K562 (cell line): ENCODE data around the gene TXN.

Experiments used
- CEBPB ChIP-seq: fragments of 450-650 bp; IDR thresholded peaks from 2 replicates; pipeline ENCODE4 v1.6.1; 2016; ENCODE audit warnings: missing genetic modification characterization, missing compliant biosample characterization
- ELF4 ChIP-seq: fragments of 450-650 bp; formaldehyde crosslinking; IDR thresholded peaks from 2 replicates; pipeline ENCODE4 v1.4.0; 2022; ENCODE audit warnings: missing genetic modification characterization
- ESRRA ChIP-seq: fragments of 450-650 bp; IDR thresholded peaks from 2 replicates; pipeline ENCODE4 v1.6.1; 2014; ENCODE audit warnings: low read depth, mild to moderate bottlenecking, moderate library complexity, borderline replicate concordance
- MEF2A ChIP-seq: IDR thresholded peaks from 2 replicates; pipeline ENCODE4 v1.6.1; 2011; ENCODE audit warnings: low read depth, mild to moderate bottlenecking, low read length, moderate library complexity; ENCODE audit not compliant: control insufficient read depth
- SRSF9 ChIP-seq: fragments of 200-400 bp; formaldehyde crosslinking; IDR thresholded peaks from 2 replicates; pipeline ENCODE4 v1.6.1; 2017; ENCODE audit warnings: low read depth, low read length, borderline replicate concordance
- TF ChIP-seq, protein P1 (sequence below), 3 experiments: IDR thresholded peaks in 2 of 3; conservative IDR thresholded peaks in 1 of 3; 2 replicates each; pipeline ENCODE4 v1.5.1; 2011 to 2012; ENCODE audit warnings: low read length in 3 of 3, mild to moderate bottlenecking in 3 of 3, control low read depth in 2 of 3, improper control_type of control experiment in 1 of 3, inconsistent platforms in 1 of 3, low read depth in 1 of 3, mixed read lengths in 1 of 3, moderate library complexity in 1 of 3; ENCODE audit not compliant: insufficient read depth in 2 of 3
- TF ChIP-seq, protein P2 (sequence below): fragments of 250-450 bp; sonication (Bioruptor Pico); IDR thresholded peaks from 2 replicates; pipeline ENCODE4 v1.8.0; 2021; ENCODE audit warnings: moderate library complexity, mild to moderate bottlenecking, inconsistent platforms

DNA sequence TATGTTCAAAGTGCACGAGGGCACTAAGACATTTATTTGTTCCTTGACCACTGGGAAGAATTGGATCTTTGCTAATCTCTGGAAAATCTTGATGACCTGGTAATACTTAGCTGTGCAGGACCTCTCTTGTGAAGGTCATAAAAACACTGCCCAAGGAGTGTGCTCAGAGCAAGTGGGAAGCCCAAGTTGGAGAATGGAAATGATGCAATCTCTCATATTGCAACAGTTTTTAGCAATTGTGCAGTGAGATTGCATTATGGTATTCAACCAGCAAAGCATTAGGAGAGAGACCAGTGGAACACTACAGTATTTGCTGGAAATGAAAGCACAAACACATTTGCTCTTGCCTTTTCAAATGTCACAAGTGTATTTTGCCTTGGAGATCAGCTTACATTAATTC, 46.8 kb upstream of the TXN start:
- TF ChIP-seq, protein P1, sequence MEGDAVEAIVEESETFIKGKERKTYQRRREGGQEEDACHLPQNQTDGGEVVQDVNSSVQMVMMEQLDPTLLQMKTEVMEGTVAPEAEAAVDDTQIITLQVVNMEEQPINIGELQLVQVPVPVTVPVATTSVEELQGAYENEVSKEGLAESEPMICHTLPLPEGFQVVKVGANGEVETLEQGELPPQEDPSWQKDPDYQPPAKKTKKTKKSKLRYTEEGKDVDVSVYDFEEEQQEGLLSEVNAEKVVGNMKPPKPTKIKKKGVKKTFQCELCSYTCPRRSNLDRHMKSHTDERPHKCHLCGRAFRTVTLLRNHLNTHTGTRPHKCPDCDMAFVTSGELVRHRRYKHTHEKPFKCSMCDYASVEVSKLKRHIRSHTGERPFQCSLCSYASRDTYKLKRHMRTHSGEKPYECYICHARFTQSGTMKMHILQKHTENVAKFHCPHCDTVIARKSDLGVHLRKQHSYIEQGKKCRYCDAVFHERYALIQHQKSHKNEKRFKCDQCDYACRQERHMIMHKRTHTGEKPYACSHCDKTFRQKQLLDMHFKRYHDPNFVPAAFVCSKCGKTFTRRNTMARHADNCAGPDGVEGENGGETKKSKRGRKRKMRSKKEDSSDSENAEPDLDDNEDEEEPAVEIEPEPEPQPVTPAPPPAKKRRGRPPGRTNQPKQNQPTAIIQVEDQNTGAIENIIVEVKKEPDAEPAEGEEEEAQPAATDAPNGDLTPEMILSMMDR (IDR thresholded peaks at IDR 0.05 in 2 of 3, conservative IDR thresholded peaks at IDR 0.05 in 1 of 3; ENCODE audit: insufficient read depth in 2 of 3, low read depth in 1 of 3, low read length in 3 of 3), result no peak
- TF ChIP-seq SRSF9, result no peak
- TF ChIP-seq ELF4, result no peak
- TF ChIP-seq, protein P2, sequence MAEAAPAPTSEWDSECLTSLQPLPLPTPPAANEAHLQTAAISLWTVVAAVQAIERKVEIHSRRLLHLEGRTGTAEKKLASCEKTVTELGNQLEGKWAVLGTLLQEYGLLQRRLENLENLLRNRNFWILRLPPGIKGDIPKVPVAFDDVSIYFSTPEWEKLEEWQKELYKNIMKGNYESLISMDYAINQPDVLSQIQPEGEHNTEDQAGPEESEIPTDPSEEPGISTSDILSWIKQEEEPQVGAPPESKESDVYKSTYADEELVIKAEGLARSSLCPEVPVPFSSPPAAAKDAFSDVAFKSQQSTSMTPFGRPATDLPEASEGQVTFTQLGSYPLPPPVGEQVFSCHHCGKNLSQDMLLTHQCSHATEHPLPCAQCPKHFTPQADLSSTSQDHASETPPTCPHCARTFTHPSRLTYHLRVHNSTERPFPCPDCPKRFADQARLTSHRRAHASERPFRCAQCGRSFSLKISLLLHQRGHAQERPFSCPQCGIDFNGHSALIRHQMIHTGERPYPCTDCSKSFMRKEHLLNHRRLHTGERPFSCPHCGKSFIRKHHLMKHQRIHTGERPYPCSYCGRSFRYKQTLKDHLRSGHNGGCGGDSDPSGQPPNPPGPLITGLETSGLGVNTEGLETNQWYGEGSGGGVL (CRISPR knock-in tag), result no peak
- TF ChIP-seq ESRRA, result peak; percentile 68; the same call in 1 of the 2 replicates
- no peak for TF ChIP-seq MEF2A
- peak; percentile 87 for TF ChIP-seq CEBPB
